GM23338 (cell line): ENCODE results near the gene UBE2S. TPM values are rescaled to one million over a fixed set of nuclear protein-coding genes. Genes with fewer than 3 reads are reported as not detected.

Experiments used
- ATAC-seq: fragments of 200-7000 bp; cut with Tn5 transposase; 3 replicates; pipeline ENCODE4 v1.9.1; 2020
- DNase-seq: peaks from one replicate; pipeline ENCODE4 v3.0.0-alpha.2; 2015; ENCODE audit warnings: low spot score
- H2AFZ ChIP-seq: fragments of 200-600 bp; sonication (generic); 2 replicates; pipeline ENCODE4 v1.8.0; 2016; ENCODE audit warnings: antibody characterized with exemption, mild to moderate bottlenecking, moderate library complexity
- H3F3A ChIP-seq: fragments of 200-600 bp; sonication (generic); replicated peaks from 2 replicates; pipeline ENCODE4 v1.8.0; 2017; ENCODE audit warnings: antibody characterized with exemption, mixed run types, low read depth
- H3K27ac ChIP-seq: fragments of 200-600 bp; sonication (generic); 2 replicates; pipeline ENCODE4 v1.6.1; 2016; ENCODE audit warnings: low read depth
- H3K27me3 ChIP-seq: fragments of 200-600 bp; sonication (generic); 2 replicates; pipeline ENCODE4 v1.8.0; 2016; ENCODE audit warnings: mild to moderate bottlenecking, mixed run types, moderate library complexity; ENCODE audit not compliant: insufficient read depth
- H3K36me3 ChIP-seq: fragments of 200-600 bp; sonication (generic); 2 replicates; pipeline ENCODE4 v1.8.0; 2016; ENCODE audit warnings: mild to moderate bottlenecking; ENCODE audit not compliant: insufficient read depth
- H3K4me1 ChIP-seq: fragments of 200-600 bp; sonication (generic); 2 replicates; pipeline ENCODE4 v1.8.0; 2016; ENCODE audit warnings: mild to moderate bottlenecking, moderate library complexity; ENCODE audit not compliant: insufficient read depth
- H3K4me2 ChIP-seq: fragments of 200-600 bp; sonication (generic); 2 replicates; pipeline ENCODE4 v1.7.1; 2017; ENCODE audit warnings: mixed run types
- H3K4me3 ChIP-seq: fragments of 200-600 bp; sonication (generic); 2 replicates; pipeline ENCODE4 v1.6.1; 2016; ENCODE audit warnings: mixed run types
- H3K79me2 ChIP-seq: fragments of 200-600 bp; sonication (generic); replicated peaks from 2 replicates; pipeline ENCODE4 v1.8.0; 2017; ENCODE audit warnings: mild to moderate bottlenecking; ENCODE audit not compliant: insufficient read depth
- H3K9me2 ChIP-seq: fragments of 200-600 bp; sonication (generic); 2 replicates; pipeline ENCODE4 v1.8.0; 2017; ENCODE audit not compliant: insufficient read depth
- H4K20me1 ChIP-seq: fragments of 200-600 bp; sonication (generic); replicated peaks from 2 replicates; pipeline ENCODE4 v1.8.0; 2017; ENCODE audit warnings: mild to moderate bottlenecking; ENCODE audit not compliant: insufficient read depth
- H3K27ac Mint-ChIP-seq: 2 replicates; pipeline ENCODE4 v1.8.0; 2020; ENCODE audit warnings: inconsistent platforms, mild to moderate bottlenecking, moderate library complexity, mixed read lengths
- H3K27me3 Mint-ChIP-seq: 3 replicates; pipeline ENCODE4 v1.8.0; 2022; ENCODE audit warnings: low read depth, mild to moderate bottlenecking, moderate library complexity, mixed read lengths, inconsistent platforms; ENCODE audit not compliant: insufficient read depth, poor library complexity
- H3K36me3 Mint-ChIP-seq: 3 replicates; pipeline ENCODE4 v1.8.0; 2021; ENCODE audit warnings: low read depth, mild to moderate bottlenecking, inconsistent platforms, moderate library complexity, mixed read lengths
- H3K4me1 Mint-ChIP-seq: 3 replicates; pipeline ENCODE4 v1.8.0; 2020; ENCODE audit warnings: mild to moderate bottlenecking, inconsistent platforms, mixed read lengths
- H3K4me3 Mint-ChIP-seq: 3 replicates; pipeline ENCODE4 v1.8.0; 2021; ENCODE audit warnings: moderate library complexity, mild to moderate bottlenecking, inconsistent platforms, mixed read lengths
- H3K9me3 Mint-ChIP-seq: 3 replicates; pipeline ENCODE4 v1.8.0; 2020; ENCODE audit warnings: moderate library complexity, mild to moderate bottlenecking, inconsistent platforms, mixed read lengths
- CREB1 ChIP-seq: fragments of 250-450 bp; sonication (Bioruptor Pico); IDR thresholded peaks from 2 replicates; pipeline ENCODE4 v1.5.0; 2020; ENCODE audit warnings: low read depth, mild to moderate bottlenecking, moderate library complexity
- EZH2 ChIP-seq: fragments of 200-600 bp; sonication (generic); IDR thresholded peaks from one replicate; pipeline ENCODE4 v1.8.0; 2017; ENCODE audit warnings: antibody characterized with exemption, mild to moderate bottlenecking, low read depth; ENCODE audit not compliant: unreplicated experiment
- EZH2phosphoT487 ChIP-seq: fragments of 200-600 bp; sonication (generic); IDR thresholded peaks from one replicate; pipeline ENCODE4 v1.8.1; 2018; ENCODE audit warnings: antibody characterized with exemption; ENCODE audit not compliant: unreplicated experiment
- JUNB ChIP-seq: IDR thresholded peaks from one replicate; pipeline ENCODE4 v1.6.1; 2016; ENCODE audit warnings: antibody characterized with exemption; ENCODE audit not compliant: unreplicated experiment
- POLR2AphosphoS5 ChIP-seq: IDR thresholded peaks from 2 replicates; pipeline ENCODE4 v1.6.1; 2016; ENCODE audit warnings: antibody characterized with exemption, low read depth
- ZNF114 ChIP-seq: fragments of 250-450 bp; sonication (Bioruptor Pico); IDR thresholded peaks from 2 replicates; pipeline ENCODE4 v1.5.0; 2020; ENCODE audit warnings: mild to moderate bottlenecking, moderate library complexity
- ZNF331 ChIP-seq: fragments of 250-450 bp; sonication (Bioruptor Pico); IDR thresholded peaks from 2 replicates; pipeline ENCODE4 v1.5.0; 2020; ENCODE audit warnings: low read depth, mild to moderate bottlenecking, moderate library complexity
- polyA plus RNA-seq: library from polyadenylated mRNA; unstranded; fragments of >200 nt; fragmentation: Nextera tagmentation; extraction: Ambion mirVana; gene quantifications from 2 replicates; pipeline ENCODE4 v1.2.1, GENCODE V29; 2016
- total RNA-seq: library from RNA; depleted of rRNA; stranded (reverse); fragments of >200 nt; shearing (Covaris generic); gene quantifications from 2 replicates; pipeline ENCODE4 v1.2.3, GENCODE V29; 2014
- TF ChIP-seq, protein P1 (sequence below): IDR thresholded peaks from one replicate; pipeline ENCODE4 v1.6.1; 2018; ENCODE audit warnings: antibody characterized with exemption; ENCODE audit not compliant: unreplicated experiment
- TF ChIP-seq, protein P2 (sequence below): IDR thresholded peaks from 2 replicates; pipeline ENCODE4 v1.6.1; 2016; ENCODE audit warnings: antibody characterized with exemption

UBE2S gene
- total and polyA plus RNA-seq, 2 experiments from 2014 or later = 363 to 533 TPM

DNA sequence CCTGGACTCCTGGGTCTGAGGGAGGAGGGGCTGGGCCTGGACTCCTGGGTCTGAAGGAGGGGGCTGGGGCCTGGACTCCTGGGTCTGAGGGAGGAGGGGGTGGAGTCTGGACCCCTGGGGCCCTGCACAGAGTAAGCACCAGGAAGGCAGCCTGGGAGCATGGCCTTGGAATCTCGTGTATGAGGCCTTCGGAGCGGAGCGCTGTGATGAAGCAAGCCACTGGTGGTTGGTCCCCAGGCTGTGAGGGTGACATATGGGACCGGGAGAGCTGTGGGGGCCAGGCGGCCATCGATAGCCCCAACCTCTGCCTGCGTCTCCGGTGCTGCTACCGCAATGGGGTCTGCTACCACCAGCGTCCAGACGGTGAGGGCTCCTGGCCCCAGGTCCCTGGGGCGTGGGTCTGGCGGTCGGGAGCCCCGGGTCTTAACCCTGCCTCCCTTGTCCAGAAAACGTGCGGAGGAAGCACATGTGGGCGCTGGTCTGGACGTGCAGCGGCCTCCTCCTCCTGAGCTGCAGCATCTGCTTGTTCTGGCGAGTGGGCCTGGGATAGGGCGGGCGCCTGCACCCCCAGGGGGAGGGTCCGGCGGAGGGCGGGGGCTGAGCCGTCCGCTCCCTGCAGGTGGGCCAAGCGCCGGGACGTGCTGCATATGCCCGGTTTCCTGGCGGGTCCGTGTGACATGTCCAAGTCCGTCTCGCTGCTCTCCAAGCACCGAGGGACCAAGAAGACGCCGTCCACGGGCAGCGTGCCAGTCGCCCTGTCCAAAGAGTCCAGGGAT lies 30.0 kb downstream of the UBE2S start:
- TF ChIP-seq EZH2phosphoT487 (no peak), POLR2AphosphoS5 (peak; percentile 65; the same call in 1 of the 2 replicates)
- peak overlapping the region; percentile 62; the same call in 2 of the 3 replicates for H3K4me3 Mint-ChIP-seq
- peak; percentile 40 for ATAC-seq

DNA sequence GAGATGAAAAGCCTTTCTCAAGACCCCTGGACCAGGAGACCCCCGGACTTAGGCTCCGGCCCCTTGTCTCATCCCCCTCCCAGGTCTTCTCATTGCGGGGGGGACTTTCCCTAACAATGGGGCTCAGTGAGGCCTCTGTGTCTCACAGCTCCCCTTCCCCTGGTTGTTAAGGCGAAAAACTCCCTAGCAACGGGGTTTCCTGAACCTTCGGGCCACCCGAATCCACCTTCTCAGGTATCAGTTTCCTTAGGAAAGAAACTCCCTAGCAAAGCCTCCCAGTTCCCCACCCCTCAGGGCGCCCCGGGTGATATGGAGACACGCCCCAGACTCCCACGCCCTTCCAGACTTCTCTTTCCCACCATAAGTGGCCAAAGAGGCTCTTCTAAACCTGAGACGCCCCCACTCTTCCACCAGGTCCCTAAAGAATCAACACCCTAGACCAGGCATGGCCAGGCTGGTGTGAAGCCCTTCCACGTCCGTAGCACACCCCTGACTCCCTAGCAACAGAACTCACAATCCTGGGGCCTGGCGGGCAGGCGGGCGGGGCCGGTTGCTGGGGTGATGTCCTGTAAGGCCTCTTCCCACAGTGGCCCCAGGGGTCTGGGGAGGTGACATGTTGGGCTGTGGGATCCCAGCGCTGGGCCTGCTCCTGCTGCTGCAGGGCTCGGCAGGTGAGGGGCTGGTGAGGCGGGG lies 31.2 kb downstream of the UBE2S start, which contains the start of gene TMEM190:
TSS of gene TMEM190 (plus strand) at position 586 of the 693 bp plus-strand sequence. CDS start at position 614, 28 bp downstream.
- Histone ChIP-seq H3K79me2 (no peaks in the 10 kb centered on the region), H4K20me1 (no peaks in the 10 kb centered on the region), H3K27ac (no peak within 1 kb of the TSS), H3F3A (0 out of 2 replicates have a peak, but pooled peaks cover 12% of the 10 kb centered on the region), H3K4me3 (peak within 1 kb of the TSS; percentile 73), H3K9me2 (no peaks in the 10 kb centered on the region), H3K36me3 (no peaks in the 10 kb centered on the region), H3K27me3 (peaks cover 59% of the 10 kb centered on the region), H3K4me1 (peaks cover 59% of the 10 kb centered on the region), H2AFZ (no peak within 1 kb of the TSS), H3K4me2 (peak within 1 kb of the TSS; percentile 96)
- no peak within 1 kb of the TSS for H3K27ac Mint-ChIP-seq
- peak within 1 kb of the TSS; percentile 62 for H3K4me3 Mint-ChIP-seq
- H3K9me3 Mint-ChIP-seq = no peaks in the 10 kb centered on the region
- H3K27me3 Mint-ChIP-seq = peaks cover 46% of the 10 kb centered on the region
- H3K36me3 Mint-ChIP-seq = no peaks in the 10 kb centered on the region
- DNase-seq (peak; percentile 66), ATAC-seq (peak; percentile 40)
- H3K4me1 Mint-ChIP-seq = peaks cover 51% of the 10 kb centered on the region
- TF ChIP-seq ZNF114 (CRISPR knock-in tag) (no peak), ZNF331 (no peak), JUNB (no peak), CREB1 (CRISPR knock-in tag) (no peak), EZH2 (no peak), EZH2phosphoT487 (no peak)
- TF ChIP-seq, protein P1, sequence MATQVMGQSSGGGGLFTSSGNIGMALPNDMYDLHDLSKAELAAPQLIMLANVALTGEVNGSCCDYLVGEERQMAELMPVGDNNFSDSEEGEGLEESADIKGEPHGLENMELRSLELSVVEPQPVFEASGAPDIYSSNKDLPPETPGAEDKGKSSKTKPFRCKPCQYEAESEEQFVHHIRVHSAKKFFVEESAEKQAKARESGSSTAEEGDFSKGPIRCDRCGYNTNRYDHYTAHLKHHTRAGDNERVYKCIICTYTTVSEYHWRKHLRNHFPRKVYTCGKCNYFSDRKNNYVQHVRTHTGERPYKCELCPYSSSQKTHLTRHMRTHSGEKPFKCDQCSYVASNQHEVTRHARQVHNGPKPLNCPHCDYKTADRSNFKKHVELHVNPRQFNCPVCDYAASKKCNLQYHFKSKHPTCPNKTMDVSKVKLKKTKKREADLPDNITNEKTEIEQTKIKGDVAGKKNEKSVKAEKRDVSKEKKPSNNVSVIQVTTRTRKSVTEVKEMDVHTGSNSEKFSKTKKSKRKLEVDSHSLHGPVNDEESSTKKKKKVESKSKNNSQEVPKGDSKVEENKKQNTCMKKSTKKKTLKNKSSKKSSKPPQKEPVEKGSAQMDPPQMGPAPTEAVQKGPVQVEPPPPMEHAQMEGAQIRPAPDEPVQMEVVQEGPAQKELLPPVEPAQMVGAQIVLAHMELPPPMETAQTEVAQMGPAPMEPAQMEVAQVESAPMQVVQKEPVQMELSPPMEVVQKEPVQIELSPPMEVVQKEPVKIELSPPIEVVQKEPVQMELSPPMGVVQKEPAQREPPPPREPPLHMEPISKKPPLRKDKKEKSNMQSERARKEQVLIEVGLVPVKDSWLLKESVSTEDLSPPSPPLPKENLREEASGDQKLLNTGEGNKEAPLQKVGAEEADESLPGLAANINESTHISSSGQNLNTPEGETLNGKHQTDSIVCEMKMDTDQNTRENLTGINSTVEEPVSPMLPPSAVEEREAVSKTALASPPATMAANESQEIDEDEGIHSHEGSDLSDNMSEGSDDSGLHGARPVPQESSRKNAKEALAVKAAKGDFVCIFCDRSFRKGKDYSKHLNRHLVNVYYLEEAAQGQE = no peak
- TF ChIP-seq, protein P2, sequence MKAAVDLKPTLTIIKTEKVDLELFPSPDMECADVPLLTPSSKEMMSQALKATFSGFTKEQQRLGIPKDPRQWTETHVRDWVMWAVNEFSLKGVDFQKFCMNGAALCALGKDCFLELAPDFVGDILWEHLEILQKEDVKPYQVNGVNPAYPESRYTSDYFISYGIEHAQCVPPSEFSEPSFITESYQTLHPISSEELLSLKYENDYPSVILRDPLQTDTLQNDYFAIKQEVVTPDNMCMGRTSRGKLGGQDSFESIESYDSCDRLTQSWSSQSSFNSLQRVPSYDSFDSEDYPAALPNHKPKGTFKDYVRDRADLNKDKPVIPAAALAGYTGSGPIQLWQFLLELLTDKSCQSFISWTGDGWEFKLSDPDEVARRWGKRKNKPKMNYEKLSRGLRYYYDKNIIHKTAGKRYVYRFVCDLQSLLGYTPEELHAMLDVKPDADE = no peak

More for the DNA sequence above, 30.0 kb downstream of the UBE2S start:
- Histone ChIP-seq H3K4me3 (peak overlapping the region; percentile 73), H3K27me3 (peaks cover 54% of the 10 kb centered on the region), H3K36me3 (no peaks in the 10 kb centered on the region), H3K27ac (no peak overlapping the region), H3F3A (0 out of 2 replicates have a peak, but pooled peaks cover 12% of the 10 kb centered on the region), H3K79me2 (0 out of 2 replicates have a peak, but pooled peaks cover 4% of the 10 kb centered on the region), H2AFZ (no peak overlapping the region), H3K4me1 (peaks cover 49% of the 10 kb centered on the region), H3K4me2 (peak overlapping the region; percentile 96), H4K20me1 (peaks cover 3% of the 10 kb centered on the region; the same call in 1 of the 2 replicates), H3K9me2 (no peaks in the 10 kb centered on the region)
- Mint-ChIP-seq H3K4me1 (peaks cover 45% of the 10 kb centered on the region), H3K27me3 (peaks cover 38% of the 10 kb centered on the region), H3K27ac (no peak overlapping the region), H3K9me3 (peaks cover 2% of the 10 kb centered on the region; the same call in 1 of the 3 replicates), H3K36me3 (peaks cover 3% of the 10 kb centered on the region; the same call in 1 of the 3 replicates)
- DNase-seq = peak; percentile 61
